NCI-H2196 treated with DMSO at 0.1 percent for 48 hours (cell line): ENCODE measurements around the gene MBTPS2.

Experiments used
- DNase-seq: peaks from one replicate; lab custom pipeline; 2025; ENCODE audit not compliant: unreplicated experiment; lab: John Stamatoyannopoulos, UW

Gene MBTPS2

DNA sequence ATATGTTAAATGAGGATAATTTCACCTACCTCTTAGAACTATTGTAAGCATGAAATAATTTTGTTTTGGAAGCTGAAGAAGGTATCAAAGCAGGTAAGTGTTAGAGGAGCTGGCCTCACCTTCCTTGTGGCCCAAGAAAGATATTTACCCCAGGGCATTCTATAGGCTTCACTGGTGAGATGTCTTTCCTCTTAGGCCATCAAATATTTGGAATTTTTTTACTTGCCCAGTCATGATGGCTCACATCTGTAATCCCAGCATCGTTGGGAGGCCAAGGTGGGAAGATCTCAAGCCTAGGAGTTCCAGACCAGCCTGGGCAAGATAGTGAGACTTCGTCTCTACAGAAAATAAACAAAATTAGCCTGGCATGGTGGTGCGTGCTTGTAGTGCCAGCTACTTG lies 95.0 kb downstream of the MBTPS2 start:
- no peak for DNase-seq
